H9 (cell line): ENCODE results near the gene CA9. TPM values are rescaled to one million over a fixed set of nuclear protein-coding genes. Genes with fewer than 3 reads are reported as not detected.

Experiments used
- DNase-seq: peaks from one replicate; pipeline ENCODE4 v3.0.0-alpha.2; 2017
- H2AFZ ChIP-seq: one replicate; pipeline ENCODE4 v1.6.1; 2013; ENCODE audit warnings: mild to moderate bottlenecking, low read length, control low read depth, moderate library complexity
- H2AK5ac ChIP-seq: 2 replicates; pipeline ENCODE4 v1.6.1; 2013; ENCODE audit warnings: low read length, control low read depth, mixed read lengths; ENCODE audit not compliant: insufficient read length
- H2BK120ac ChIP-seq: one replicate; pipeline ENCODE4 v1.6.1; 2013; ENCODE audit warnings: low read depth, mild to moderate bottlenecking, low read length, control low read depth, inconsistent platforms; ENCODE audit not compliant: poor library complexity, severe bottlenecking
- H2BK12ac ChIP-seq: 2 replicates; pipeline ENCODE4 v1.6.1; 2013; ENCODE audit warnings: low read length, control low read depth, mixed read lengths, low read depth; ENCODE audit not compliant: insufficient read length
- H2BK15ac ChIP-seq: 2 replicates; pipeline ENCODE4 v1.6.1; 2013; ENCODE audit warnings: low read depth, low read length, control low read depth
- H2BK20ac ChIP-seq: one replicate; pipeline ENCODE4 v1.6.1; 2013; ENCODE audit warnings: low read depth, mild to moderate bottlenecking, low read length, control low read depth, inconsistent platforms; ENCODE audit not compliant: poor library complexity, severe bottlenecking
- H2BK5ac ChIP-seq: 2 replicates; pipeline ENCODE4 v1.6.1; 2013; ENCODE audit warnings: low read length, control low read depth, mixed read lengths; ENCODE audit not compliant: insufficient read length
- H3K14ac ChIP-seq: 2 replicates; pipeline ENCODE4 v1.6.1; 2013; ENCODE audit warnings: low read length, control low read depth; ENCODE audit not compliant: insufficient read depth
- H3K18ac ChIP-seq: 2 replicates; pipeline ENCODE4 v1.6.1; 2013; ENCODE audit warnings: low read depth, mild to moderate bottlenecking, mixed read lengths, low read length, control low read depth; ENCODE audit not compliant: insufficient read length
- H3K23ac ChIP-seq: 2 replicates; pipeline ENCODE4 v1.6.1; 2013; ENCODE audit warnings: low read length, control low read depth, mixed read lengths, low read depth; ENCODE audit not compliant: insufficient read length
- H3K23me2 ChIP-seq: 2 replicates; pipeline ENCODE4 v1.6.1; 2013; ENCODE audit warnings: low read depth, mild to moderate bottlenecking, mixed read lengths, low read length, control low read depth; ENCODE audit not compliant: insufficient read length, poor library complexity, severe bottlenecking
- H3K27ac ChIP-seq: 2 replicates; pipeline ENCODE4 v1.5.1; 2013; ENCODE audit warnings: low read length, control low read depth, mixed read lengths, low read depth; ENCODE audit not compliant: insufficient read length
- H3K27me3 ChIP-seq: 2 replicates; pipeline ENCODE4 v1.6.1; 2013; ENCODE audit warnings: low read length, control low read depth, inconsistent platforms; ENCODE audit not compliant: insufficient read depth
- H3K4ac ChIP-seq: 2 replicates; pipeline ENCODE4 v1.6.1; 2013; ENCODE audit warnings: low read depth, mild to moderate bottlenecking, control low read depth, inconsistent platforms, low read length, moderate library complexity
- H3K4me1 ChIP-seq: 2 replicates; pipeline ENCODE4 v1.6.1; 2013; ENCODE audit warnings: low read length, control low read depth, inconsistent platforms; ENCODE audit not compliant: insufficient read depth
- H3K4me2 ChIP-seq: 2 replicates; pipeline ENCODE4 v1.6.1; 2013; ENCODE audit warnings: low read length, control low read depth, mixed read lengths; ENCODE audit not compliant: insufficient read length, insufficient read depth
- H3K56ac ChIP-seq: 2 replicates; pipeline ENCODE4 v1.6.1; 2013; ENCODE audit warnings: low read depth, mild to moderate bottlenecking, mixed read lengths, low read length, control low read depth; ENCODE audit not compliant: insufficient read length
- H3K79me1 ChIP-seq: 2 replicates; pipeline ENCODE4 v1.6.1; 2013; ENCODE audit warnings: low read depth, mild to moderate bottlenecking, moderate library complexity, low read length, control low read depth, inconsistent platforms; ENCODE audit not compliant: insufficient read depth, poor library complexity, severe bottlenecking
- H3K79me2 ChIP-seq: 2 replicates; pipeline ENCODE4 v1.6.1; 2013; ENCODE audit warnings: low read length, control low read depth, inconsistent platforms; ENCODE audit not compliant: insufficient read depth
- H3K9ac ChIP-seq: 2 replicates; pipeline ENCODE4 v1.6.1; 2013; ENCODE audit warnings: low read length, control low read depth, mixed read lengths; ENCODE audit not compliant: insufficient read length; ENCODE audit errors: extremely low read depth
- H3K9me3 ChIP-seq: one replicate; pipeline ENCODE4 v1.6.1; 2013; ENCODE audit warnings: low read depth, low read length, inconsistent platforms; ENCODE audit not compliant: control insufficient read depth
- H3T11ph ChIP-seq: one replicate; pipeline ENCODE4 v1.6.1; 2013; ENCODE audit warnings: mild to moderate bottlenecking, low read length, control low read depth, inconsistent platforms
- H4K20me1 ChIP-seq: one replicate; pipeline ENCODE4 v1.6.1; 2013; ENCODE audit not compliant: control insufficient read depth, insufficient read length, insufficient read depth
- H4K5ac ChIP-seq: 2 replicates; pipeline ENCODE4 v1.6.1; 2013; ENCODE audit warnings: low read depth, mild to moderate bottlenecking, mixed read lengths, low read length, control low read depth; ENCODE audit not compliant: insufficient read length
- H4K8ac ChIP-seq: replicated peaks from 2 replicates; pipeline ENCODE4 v1.6.1; 2013; ENCODE audit warnings: low read length, control low read depth, mixed read lengths, low read depth; ENCODE audit not compliant: insufficient read length
- H4K91ac ChIP-seq: 2 replicates; pipeline ENCODE4 v1.6.1; 2013; ENCODE audit warnings: low read depth, mild to moderate bottlenecking, moderate library complexity, mixed read lengths, low read length, control low read depth; ENCODE audit not compliant: insufficient read length
- H3K27ac Mint-ChIP-seq, 3 experiments: 2 replicates in 2 of 3; 3 replicates in 1 of 3; pipeline ENCODE4 v1.8.0; 2020 to 2021; ENCODE audit warnings: mixed read lengths in 3 of 3, mild to moderate bottlenecking in 1 of 3, moderate library complexity in 1 of 3
- H3K27me3 Mint-ChIP-seq: 2 replicates; pipeline ENCODE4 v1.8.0; 2021; ENCODE audit warnings: low read depth, mild to moderate bottlenecking, moderate library complexity, mixed read lengths
- H3K36me3 Mint-ChIP-seq, 3 experiments: 2 replicates in 2 of 3; 3 replicates in 1 of 3; pipeline ENCODE4 v1.8.0; 2020 to 2021; ENCODE audit warnings: low read depth in 3 of 3, mixed read lengths in 3 of 3; ENCODE audit not compliant: insufficient read depth in 1 of 3
- H3K4me1 Mint-ChIP-seq, 2 experiments: 2 replicates each; pipeline ENCODE4 v1.8.0; 2020; ENCODE audit warnings: mixed read lengths in 2 of 2
- H3K4me3 Mint-ChIP-seq, 2 experiments: 2 replicates in 1 of 2; 3 replicates in 1 of 2; pipeline ENCODE4 v1.8.0; 2020 to 2021; ENCODE audit warnings: mild to moderate bottlenecking in 2 of 2, mixed read lengths in 2 of 2, moderate library complexity in 1 of 2
- H3K9me3 Mint-ChIP-seq, 2 experiments: 2 replicates in 1 of 2; 3 replicates in 1 of 2; pipeline ENCODE4 v1.8.0; 2020; ENCODE audit warnings: mild to moderate bottlenecking in 2 of 2, mixed read lengths in 2 of 2, moderate library complexity in 1 of 2
- WGBS: extraction: QIAGEN DNeasy Blood & Tissue Kit; methylation state at CpG from one replicate; pipeline ENCODE4 v1.1.7; 2013; ENCODE audit warnings: missing lambda C conversion rate, low lambda C conversion rate, mixed read lengths; ENCODE audit not compliant: insufficient read length; ENCODE audit errors: extremely low coverage; 5-methylcytosine and 5-hydroxymethylcytosine counted together
- total RNA-seq: library from RNA; stranded (reverse); gene quantifications from 2 replicates; pipeline ENCODE4 v1.2.1, GENCODE V29; 2021
- TF ChIP-seq, protein P1 (sequence below): fragments of 200-600 bp; sonication (generic); conservative IDR thresholded peaks from 3 replicates; pipeline ENCODE4 v1.8.0; 2021; ENCODE audit warnings: antibody characterized with exemption, mild to moderate bottlenecking

Gene CA9
- total RNA-seq, 1 experiment from 2014 or later = 0.94 TPM

DNA sequence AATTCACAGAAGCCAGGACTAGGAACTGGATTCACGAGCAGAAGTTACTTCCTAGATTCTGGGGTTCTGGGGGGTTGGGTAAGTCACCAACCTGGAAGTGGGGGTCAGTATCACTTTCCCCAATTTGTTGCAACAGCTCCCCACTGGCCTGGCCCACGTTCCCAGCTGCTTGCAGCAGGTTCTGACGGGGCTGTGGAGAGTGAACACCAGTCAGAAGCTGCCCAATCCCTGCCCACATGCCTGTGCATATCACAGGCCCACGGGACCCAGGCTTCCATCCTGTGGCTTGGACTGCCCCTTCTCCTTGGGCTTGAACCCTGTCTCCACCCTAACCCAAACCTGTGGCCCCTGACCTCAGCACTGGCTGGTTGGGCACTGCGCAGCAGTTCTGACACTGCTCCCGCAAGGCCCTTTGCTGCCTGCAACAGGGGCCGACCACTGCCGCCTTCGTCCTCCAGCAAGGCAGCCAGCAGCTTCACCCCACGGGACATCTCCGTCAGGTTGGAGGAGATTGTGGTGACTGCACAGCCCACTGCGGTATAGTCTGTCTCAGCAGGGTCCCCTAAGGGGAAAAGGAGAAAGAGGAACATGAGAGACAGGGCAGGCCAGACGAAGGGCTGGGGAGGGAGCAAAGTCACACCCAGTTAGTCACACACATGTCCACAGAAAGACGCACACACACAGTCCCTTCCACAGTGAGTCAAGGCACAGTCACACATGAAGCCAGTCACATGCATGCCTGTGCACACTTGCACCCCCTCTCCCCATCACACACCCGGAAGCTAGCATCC is 45.2 kb downstream of the CA9 start:
- Histone ChIP-seq H3K79me2 (no peaks in the 10 kb centered on the region), H2BK12ac (no peak overlapping the region), H2BK20ac (no peak overlapping the region), H3K9ac (no peak overlapping the region), H3K27me3 (no peaks in the 10 kb centered on the region), H3K4me1 (no peaks in the 10 kb centered on the region), H4K5ac (no peak overlapping the region), H3K23me2 (no peaks in the 10 kb centered on the region), H4K20me1 (no peaks in the 10 kb centered on the region), H3K79me1 (no peaks in the 10 kb centered on the region), H4K8ac (no peak overlapping the region), H2AFZ (no peak overlapping the region), H2BK15ac (no peak overlapping the region), H3K18ac (no peak overlapping the region), H4K91ac (no peak overlapping the region), H3K4ac (no peak overlapping the region), H3K9me3 (no peaks in the 10 kb centered on the region), H3K23ac (no peak overlapping the region), H2BK120ac (no peak overlapping the region), H3K4me2 (no peak overlapping the region), H2AK5ac (no peak overlapping the region), H3K27ac (no peak overlapping the region), H3T11ph (no peak overlapping the region), H3K56ac (no peak overlapping the region), H3K14ac (no peak overlapping the region), H2BK5ac (no peak overlapping the region)
- Mint-ChIP-seq H3K9me3 (no peaks in the 10 kb centered on the region), H3K4me1 (peaks cover 0 to 9% of the 10 kb centered on the region in 2 experiments; a peak in 2 of 4 replicates), H3K27me3 (no peaks in the 10 kb centered on the region; the same call in 1 of the 2 replicates), H3K36me3 (peaks cover 45 to 96% (median 84%) of the 10 kb centered on the region in 3 experiments), H3K27ac (no peak overlapping the region), H3K4me3 (no peak overlapping the region)
- TF ChIP-seq, protein P1, sequence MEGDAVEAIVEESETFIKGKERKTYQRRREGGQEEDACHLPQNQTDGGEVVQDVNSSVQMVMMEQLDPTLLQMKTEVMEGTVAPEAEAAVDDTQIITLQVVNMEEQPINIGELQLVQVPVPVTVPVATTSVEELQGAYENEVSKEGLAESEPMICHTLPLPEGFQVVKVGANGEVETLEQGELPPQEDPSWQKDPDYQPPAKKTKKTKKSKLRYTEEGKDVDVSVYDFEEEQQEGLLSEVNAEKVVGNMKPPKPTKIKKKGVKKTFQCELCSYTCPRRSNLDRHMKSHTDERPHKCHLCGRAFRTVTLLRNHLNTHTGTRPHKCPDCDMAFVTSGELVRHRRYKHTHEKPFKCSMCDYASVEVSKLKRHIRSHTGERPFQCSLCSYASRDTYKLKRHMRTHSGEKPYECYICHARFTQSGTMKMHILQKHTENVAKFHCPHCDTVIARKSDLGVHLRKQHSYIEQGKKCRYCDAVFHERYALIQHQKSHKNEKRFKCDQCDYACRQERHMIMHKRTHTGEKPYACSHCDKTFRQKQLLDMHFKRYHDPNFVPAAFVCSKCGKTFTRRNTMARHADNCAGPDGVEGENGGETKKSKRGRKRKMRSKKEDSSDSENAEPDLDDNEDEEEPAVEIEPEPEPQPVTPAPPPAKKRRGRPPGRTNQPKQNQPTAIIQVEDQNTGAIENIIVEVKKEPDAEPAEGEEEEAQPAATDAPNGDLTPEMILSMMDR = no peak
- WGBS = no CpG with 5 or more reads among the region's 15 CpGs
- no peak for DNase-seq
